ENCODE measurements around the gene CEP112.

GRCh38 chr17:65985571-65985970 lies 206.4 kb downstream of the CEP112 start:
- TF ChIP-seq CTCF (conservative IDR thresholded peaks at IDR 0.05; ENCODE audit: low read depth, low read length) (no peak), RAD21 (IDR thresholded peaks at IDR 0.05; ENCODE audit: low read length) (no peak), ELK1 (IDR thresholded peaks at IDR 0.05; ENCODE audit: borderline replicate concordance, low read depth, low read length) (no peak), SMC3 (IDR thresholded peaks at IDR 0.05; ENCODE audit: low read depth, low read length) (no peak), POLR2A (IDR thresholded peaks at IDR 0.05; ENCODE audit: low read depth, low read length) (no peak), BHLHE40 (IDR thresholded peaks at IDR 0.05; ENCODE audit: low read depth, low read length) (no peak), RFX5 (IDR thresholded peaks at IDR 0.05; ENCODE audit: low read depth, low read length) (no peak), FOS (IDR thresholded peaks at IDR 0.05; ENCODE audit: low read depth, low read length) (no peak), RCOR1 (IDR thresholded peaks at IDR 0.05; ENCODE audit: insufficient replicate concordance, low read length) (no peak), NFE2L2 (IDR thresholded peaks at IDR 0.05; ENCODE audit: low read depth, low read length) (no peak), CEBPB (IDR thresholded peaks at IDR 0.05; ENCODE audit: low read depth, low read length) (no peak), MXI1 (IDR thresholded peaks at IDR 0.05; ENCODE audit: borderline replicate concordance, low read depth, low read length) (no peak), CHD1 (IDR thresholded peaks at IDR 0.05; ENCODE audit: low read depth, low read length) (no peak), USF2 (IDR thresholded peaks at IDR 0.05; ENCODE audit: low read depth, low read length) (no peak)

All from IMR-90 (cell line).